HG03469 (cell line): Measurements from ENCODE around the gene RTCA.
A peak's percentile ranks its signal among the peaks of the same experiment; 100 is the strongest.
"Not testable (repeated sequence)": the region's sequence is repeated elsewhere in the genome, so short reads cannot be mapped to it uniquely, and the experiment has no call there.

ENCODE experiments used
- ATAC-seq: cut with Tn5 transposase; IDR thresholded peaks from one replicate; pipeline ENCODE4 v1.9.1; 2021; ENCODE audit warnings: mild to moderate bottlenecking, moderate library complexity, moderate number of reproducible peaks; ENCODE audit not compliant: unreplicated experiment

RTCA gene

DNA sequence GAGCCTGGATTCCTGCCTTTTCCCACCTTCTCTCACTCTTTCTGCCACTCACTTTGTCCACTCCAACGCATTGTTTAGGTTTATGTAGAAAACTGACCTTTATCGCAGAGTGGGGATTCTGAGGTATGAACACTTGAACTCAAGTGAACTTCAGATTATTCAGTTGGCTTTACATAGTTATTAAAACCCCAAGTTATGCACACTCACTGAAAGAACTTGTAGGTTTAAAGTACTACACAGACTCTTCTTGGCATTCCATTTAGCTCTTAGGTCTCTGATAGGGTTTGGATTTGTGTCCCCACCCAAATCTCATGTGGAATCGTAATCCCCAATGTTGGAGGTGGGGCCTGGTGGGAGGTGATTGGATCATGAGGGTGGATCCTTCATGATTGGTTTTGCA, 39.9 kb downstream of the RTCA start:
- ATAC-seq: no peak

GRCh38 chr1:100306735-100307313, 40.8 kb downstream of the RTCA start:
- ATAC-seq: no peak

- ATAC-seq: peak; percentile 43
These were observed 42.8 kb downstream of the RTCA start for GRCh38 chr1:100308777-100309176.

DNA sequence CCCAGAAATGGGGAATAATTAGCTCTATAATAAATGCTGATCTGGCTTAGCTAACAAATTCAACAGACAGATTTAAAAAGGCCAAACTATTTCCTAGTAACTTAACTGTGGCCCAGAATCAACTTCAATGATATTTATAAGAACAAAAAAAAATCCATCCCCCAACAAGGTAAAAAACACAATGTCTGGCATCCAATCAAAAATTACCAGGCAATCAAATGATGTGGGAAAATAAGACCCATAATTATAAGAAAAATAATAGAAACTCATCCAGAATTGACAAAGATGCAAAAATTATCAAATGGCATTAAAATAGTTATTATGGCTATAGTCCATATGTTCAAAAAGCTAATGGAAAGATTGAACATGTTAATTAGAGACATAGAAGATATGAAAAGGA, 43.8 kb downstream of the RTCA start:
- no peak for ATAC-seq

DNA sequence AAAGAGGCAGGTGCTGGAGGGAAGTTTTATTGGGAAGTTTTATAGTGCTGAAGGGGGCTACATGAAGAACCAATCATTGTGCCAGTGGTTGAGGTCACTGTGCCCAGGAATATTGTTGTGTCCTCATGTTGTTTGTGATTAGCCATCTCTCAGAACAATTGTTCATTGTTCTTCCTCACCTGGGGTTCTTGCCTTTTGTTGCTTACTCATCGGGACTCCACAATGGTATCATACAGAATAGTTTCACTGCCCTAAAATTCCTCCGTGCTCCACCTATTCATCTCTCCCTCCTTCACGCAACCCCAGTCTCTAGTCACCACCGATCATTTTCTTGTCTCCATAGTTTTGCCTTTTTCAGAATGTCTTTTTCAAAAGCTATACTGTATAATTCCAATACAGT, 47.4 kb downstream of the RTCA start:
- ATAC-seq: no peak

DNA sequence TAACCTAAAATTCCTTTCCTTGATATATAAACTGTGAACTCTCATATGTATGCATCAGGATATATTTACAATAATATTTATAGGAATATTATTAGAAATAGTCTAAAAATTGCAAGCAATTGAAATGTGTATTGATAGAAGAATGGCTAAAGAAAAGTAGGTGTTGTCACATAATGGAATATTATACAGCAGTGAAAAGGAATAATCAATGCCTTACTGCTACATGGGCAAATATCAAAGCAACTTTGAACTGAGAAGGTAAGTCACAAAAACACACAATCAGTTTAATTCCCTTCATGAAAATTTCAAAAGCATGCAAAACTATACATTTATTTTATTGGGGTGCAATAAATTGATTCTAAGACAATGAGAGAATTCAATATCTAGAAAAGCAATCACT, 50.6 kb downstream of the RTCA start:
- no peak for ATAC-seq

GRCh38 chr1:100320311-100321099, 54.5 kb downstream of the RTCA start:
- no peak for ATAC-seq

DNA sequence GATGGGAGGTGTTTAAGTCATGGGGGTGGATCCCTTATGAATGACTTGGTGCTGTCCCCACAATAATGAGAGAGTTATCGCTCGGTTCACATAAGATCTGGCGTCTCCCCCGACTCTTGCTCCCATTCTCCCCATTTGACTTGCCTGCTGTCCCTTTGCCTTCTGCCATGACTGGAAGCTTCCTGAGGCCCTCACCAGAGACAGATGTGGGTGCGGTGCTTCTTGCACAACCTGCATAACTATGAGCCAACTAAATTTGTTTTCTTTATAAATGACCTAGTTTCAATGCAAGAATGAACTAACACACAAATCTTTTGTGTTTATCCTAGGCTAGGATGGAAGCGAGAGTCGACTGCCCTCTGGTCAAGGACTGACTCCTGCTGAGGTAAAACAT, 55.1 kb downstream of the RTCA start:
- no peak for ATAC-seq

DNA sequence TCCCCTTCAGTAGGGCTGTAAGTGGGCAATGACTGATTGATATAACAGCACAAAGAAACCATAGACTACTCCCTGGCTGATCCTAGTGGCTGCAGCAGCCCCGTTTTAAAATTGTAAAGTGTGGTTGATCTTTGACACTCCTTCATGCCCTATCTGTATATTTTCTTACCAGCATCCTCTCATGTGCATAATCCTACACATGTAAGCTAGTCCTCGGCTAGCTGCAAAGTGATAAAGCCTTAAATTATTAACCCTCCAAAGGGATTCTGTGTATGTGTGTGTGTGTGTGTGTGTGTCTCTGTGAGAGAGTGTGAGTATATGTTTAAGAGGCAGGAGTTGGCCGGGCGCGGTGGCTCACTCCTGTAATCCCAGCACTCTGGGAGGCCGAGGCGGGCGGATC, 55.5 kb downstream of the RTCA start:
- ATAC-seq: no peak

- ATAC-seq: no peak
These were observed 56.6 kb downstream of the RTCA start for GRCh38 chr1:100322436-100323211.

GRCh38 chr1:100323419-100324106, 57.5 kb downstream of the RTCA start:
- no peak for ATAC-seq

- no peak for ATAC-seq
These were observed 59.7 kb downstream of the RTCA start for GRCh38 chr1:100325415-100326324.

GRCh38 chr1:100326325-100326670, 60.3 kb downstream of the RTCA start:
- not testable (repeated sequence) for ATAC-seq

DNA sequence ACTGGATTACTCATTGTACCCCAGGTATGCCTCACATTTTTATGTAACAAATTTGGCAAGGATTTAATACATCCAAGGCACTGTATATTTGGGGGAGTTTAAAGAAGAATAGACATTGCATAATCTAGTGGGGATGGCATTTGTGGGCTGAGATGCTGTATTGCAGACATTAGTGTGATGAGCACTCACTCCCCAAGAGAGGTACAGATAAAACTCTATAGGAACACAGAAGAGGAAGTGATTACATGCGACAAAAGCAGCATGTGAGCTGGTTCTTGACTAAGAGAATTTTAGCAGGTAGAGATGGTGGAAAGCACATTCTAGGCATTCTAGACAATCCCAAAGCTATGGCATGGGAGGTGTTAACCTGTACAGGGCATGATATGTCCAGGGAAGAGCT, 62.1 kb downstream of the RTCA start:
- ATAC-seq: no peak

GRCh38 chr1:100331146-100331545, 65.1 kb downstream of the RTCA start:
- ATAC-seq: not testable (repeated sequence)

DNA sequence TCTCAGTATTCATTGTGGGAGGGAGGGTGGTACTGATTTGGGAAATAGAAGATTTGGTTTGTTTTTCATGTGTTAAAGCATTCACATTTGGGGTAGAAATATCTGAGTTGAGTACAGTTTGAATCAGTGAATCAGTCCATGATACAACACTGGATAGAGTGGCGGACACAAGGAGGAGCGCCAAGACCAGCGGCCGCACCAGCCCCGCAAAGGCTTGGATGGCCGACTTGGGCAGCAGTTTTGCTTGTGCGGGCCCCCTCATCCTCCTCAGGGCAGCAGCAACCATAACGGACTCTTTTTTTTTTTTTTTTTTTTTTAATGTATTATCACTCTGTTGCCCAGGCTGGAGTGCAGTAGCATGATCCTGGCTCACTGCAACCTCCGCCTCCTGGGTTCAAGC, 66.3 kb downstream of the RTCA start:
- ATAC-seq: no peak

GRCh38 chr1:100335436-100335835, 69.4 kb downstream of the RTCA start:
- no peak for ATAC-seq

- not testable (repeated sequence) for ATAC-seq
These were observed 71.9 kb downstream of the RTCA start for GRCh38 chr1:100337878-100338277.

DNA sequence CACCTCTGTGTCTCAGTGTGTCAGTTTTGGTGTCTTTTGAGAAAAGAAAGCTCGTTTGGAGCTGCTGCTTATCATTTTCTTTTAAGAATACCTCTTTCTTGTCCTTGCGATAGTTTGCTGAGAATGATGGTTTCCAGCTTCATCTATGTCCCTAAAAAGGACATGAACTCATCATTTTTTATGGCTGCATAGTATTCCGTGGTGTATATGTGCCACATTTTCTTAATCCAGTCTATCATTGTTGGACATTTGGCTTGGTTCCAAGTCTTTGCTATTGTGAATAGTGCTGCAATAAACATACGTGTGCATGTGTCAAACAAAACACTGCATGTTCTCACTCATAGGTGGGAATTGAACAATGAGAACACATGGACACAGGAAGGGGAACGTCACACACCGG, 73.7 kb downstream of the RTCA start:
- ATAC-seq: not testable (repeated sequence)

DNA sequence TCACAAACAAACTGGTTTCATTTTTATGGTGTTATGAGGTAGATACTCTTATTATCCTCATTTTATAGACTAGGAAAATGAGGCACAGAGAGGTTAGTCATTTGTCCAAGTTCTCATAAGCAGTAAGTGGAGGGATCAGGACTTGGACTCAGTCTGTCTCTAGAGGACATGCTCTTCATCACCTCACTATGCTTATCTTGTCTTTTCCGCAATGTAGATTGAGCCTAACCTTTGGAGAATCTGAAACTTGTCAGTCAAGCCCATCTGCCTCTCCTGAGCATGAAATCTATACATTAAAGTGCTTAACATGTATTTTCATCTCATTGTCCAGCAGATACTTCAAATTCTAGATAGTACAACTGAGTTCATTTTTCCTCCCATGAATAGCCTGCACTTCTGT, 74.5 kb downstream of the RTCA start:
- no peak for ATAC-seq
